BLaER1 treated with 17β-estradiol and CSF1 and Interleukin-3, amounts not matched to agents 10 nM and 100 nM (cell line): ENCODE data around the gene RIPK4.

Experiments
- H3K27ac ChIP-seq, 11 experiments: shearing (Covaris generic); formaldehyde crosslinking; 2 replicates each; pipeline ENCODE4 v1.8.1; 2022
- H3K27me3 ChIP-seq, 11 experiments: shearing (Covaris generic); formaldehyde crosslinking; 2 replicates each; pipeline ENCODE4 v1.8.1; 2022
- H3K36me3 ChIP-seq, 11 experiments: shearing (Covaris generic); formaldehyde crosslinking; 2 replicates each; pipeline ENCODE4 v1.8.1; 2022
- H3K4me1 ChIP-seq, 10 experiments: shearing (Covaris generic); formaldehyde crosslinking; 2 replicates each; pipeline ENCODE4 v1.8.1; 2022
- H3K4me2 ChIP-seq, 11 experiments: shearing (Covaris generic); formaldehyde crosslinking; 2 replicates each; pipeline ENCODE4 v1.8.1; 2022
- H3K4me3 ChIP-seq, 10 experiments: shearing (Covaris generic); formaldehyde crosslinking; 2 replicates each; pipeline ENCODE4 v1.8.1; 2022
- H3K9ac ChIP-seq, 11 experiments: shearing (Covaris generic); formaldehyde crosslinking; 2 replicates each; pipeline ENCODE4 v1.8.1; 2022
- H3K9me3 ChIP-seq, 11 experiments: shearing (Covaris generic); formaldehyde crosslinking; replicated peaks in 1 of 11; 2 replicates each; pipeline ENCODE4 v1.8.1; 2022
- H4K20me1 ChIP-seq, 11 experiments: shearing (Covaris generic); formaldehyde crosslinking; 2 replicates each; pipeline ENCODE4 v1.8.1; 2022
- Cebpa-rat ChIP-seq, 11 experiments: shearing (Covaris generic); IDR thresholded peaks; 2 replicates each; pipeline ENCODE4 v1.8.1; 2022

The RIPK4 gene

DNA sequence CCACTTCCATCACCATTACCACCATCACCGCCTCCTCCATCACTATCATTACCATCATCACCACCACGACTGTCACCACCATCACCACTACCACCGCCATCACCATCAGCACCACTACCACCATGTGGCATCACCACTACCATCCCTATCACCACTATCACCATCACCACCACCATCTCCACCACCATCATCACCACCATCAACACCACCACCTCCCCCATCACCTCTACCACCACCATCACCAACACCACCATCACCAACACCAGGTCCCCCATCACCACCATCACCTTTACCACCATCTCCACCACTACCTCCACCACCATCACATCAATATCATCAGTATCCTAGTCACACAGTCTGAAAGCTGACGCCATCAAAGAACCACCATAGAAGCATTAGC is 39.9 kb upstream of the RIPK4 start:
- TF ChIP-seq Cebpa-rat (IDR thresholded peaks at IDR 0.05), result no peak
- H3K36me3 ChIP-seq, result peaks cover 18 to 56% (median 41%) of the 10 kb centered on the region in 11 experiments; a peak in 21 of 22 replicates

DNA sequence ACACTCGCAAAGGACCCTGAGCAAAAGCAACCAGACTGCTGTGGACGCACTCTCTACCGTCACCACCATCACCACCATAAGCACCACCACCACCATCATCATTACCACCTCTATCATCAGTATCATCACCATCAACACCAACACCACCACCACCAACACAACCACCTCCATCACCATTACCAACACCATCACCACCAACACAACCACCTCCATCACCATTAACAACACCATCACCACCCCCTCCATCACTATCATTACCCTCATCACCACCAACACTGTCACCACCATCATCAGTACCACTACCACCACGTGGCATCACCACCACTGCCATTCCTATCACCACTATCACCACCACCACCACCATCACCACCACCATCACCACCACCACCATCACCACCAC is 38.8 kb upstream of the RIPK4 start:
- H3K36me3 ChIP-seq, result peaks cover 17 to 56% (median 41%) of the 10 kb centered on the region in 11 experiments
- no peaks in the 10 kb centered on the region for H3K27me3 ChIP-seq
- H3K4me3 ChIP-seq, result no peak overlapping the region
- no peak overlapping the region for H3K4me2 ChIP-seq
- no peaks in the 10 kb centered on the region for H3K9me3 ChIP-seq
- H4K20me1 ChIP-seq, result peaks cover 0 to 2% (median 0%) of the 10 kb centered on the region in 11 experiments; a peak in 1 of 22 replicates
- peaks cover 28 to 33% (median 30%) of the 10 kb centered on the region in 10 experiments for H3K4me1 ChIP-seq
- no peak overlapping the region for H3K9ac ChIP-seq
- no peak overlapping the region for H3K27ac ChIP-seq
- no peak for TF ChIP-seq Cebpa-rat (IDR thresholded peaks at IDR 0.05)

More for the DNA sequence above, 39.9 kb upstream of the RIPK4 start:
- Histone ChIP-seq H3K4me2 (no peak overlapping the region), H3K4me1 (peaks cover 19 to 22% (median 19%) of the 10 kb centered on the region in 10 experiments), H3K9me3 (no peaks in the 10 kb centered on the region), H3K27me3 (no peaks in the 10 kb centered on the region), H3K27ac (no peak overlapping the region), H3K9ac (no peak overlapping the region), H4K20me1 (peaks cover 0 to 2% (median 0%) of the 10 kb centered on the region in 11 experiments; a peak in 1 of 22 replicates), H3K4me3 (no peak overlapping the region)

DNA sequence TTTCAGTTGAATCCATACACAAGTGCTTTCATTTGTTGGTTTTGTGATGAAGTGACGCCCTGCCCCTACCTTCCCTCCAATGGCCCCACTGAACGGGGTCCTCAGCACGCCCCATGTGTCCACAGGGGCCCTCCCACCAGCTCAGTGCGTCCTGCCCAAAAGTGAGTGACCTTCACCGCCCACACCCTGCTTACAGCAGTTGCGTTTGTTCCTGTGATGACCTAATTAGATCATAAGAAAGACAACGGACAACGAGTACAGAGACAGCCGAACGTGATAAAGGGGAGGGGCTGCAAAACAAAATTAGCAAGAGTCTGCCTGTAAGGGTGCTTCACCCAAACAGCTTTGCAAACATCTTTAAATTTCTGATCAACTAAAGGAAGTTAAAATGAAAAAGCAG is 38.2 kb upstream of the RIPK4 start:
- peaks cover 0 to 2% (median 0%) of the 10 kb centered on the region in 11 experiments; a peak in 1 of 22 replicates for H4K20me1 ChIP-seq
- H3K27me3 ChIP-seq, result no peaks in the 10 kb centered on the region
- no peaks in the 10 kb centered on the region for H3K9me3 ChIP-seq
- H3K27ac ChIP-seq, result no peak overlapping the region
- no peak overlapping the region for H3K9ac ChIP-seq
- TF ChIP-seq Cebpa-rat (IDR thresholded peaks at IDR 0.05), result no peak
- peaks cover 28 to 36% (median 35%) of the 10 kb centered on the region in 10 experiments for H3K4me1 ChIP-seq
- H3K4me3 ChIP-seq, result no peak overlapping the region
- H3K36me3 ChIP-seq, result peaks cover 17 to 56% (median 41%) of the 10 kb centered on the region in 11 experiments
- no peak overlapping the region for H3K4me2 ChIP-seq

DNA sequence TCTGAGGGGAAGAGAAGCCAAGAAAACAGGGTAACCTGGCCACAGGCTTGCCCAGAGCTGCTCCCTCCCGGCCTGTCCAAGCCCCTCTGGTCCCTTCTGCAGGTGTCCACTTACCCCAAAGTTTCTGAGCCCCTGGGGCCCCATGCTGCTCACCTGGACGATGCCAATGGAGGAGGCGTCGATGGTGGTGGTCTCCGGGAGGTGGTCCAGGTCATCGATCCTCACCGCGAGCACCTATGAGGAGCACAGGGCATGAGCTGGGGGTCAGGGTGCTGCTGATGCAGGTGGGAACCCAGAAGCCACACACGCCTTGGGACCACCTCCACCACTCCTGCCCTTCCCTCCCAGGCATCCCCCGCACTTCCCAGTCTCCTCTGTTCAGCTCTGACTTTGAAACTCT is 37.5 kb upstream of the RIPK4 start:
- no peak overlapping the region for H3K4me2 ChIP-seq
- H3K9ac ChIP-seq, result no peak overlapping the region
- peaks cover 0 to 2% (median 0%) of the 10 kb centered on the region in 11 experiments; a peak in 1 of 22 replicates for H4K20me1 ChIP-seq
- H3K27me3 ChIP-seq, result no peaks in the 10 kb centered on the region
- TF ChIP-seq Cebpa-rat (IDR thresholded peaks at IDR 0.05), result no peak
- H3K4me1 ChIP-seq, result peaks cover 28 to 42% (median 35%) of the 10 kb centered on the region in 10 experiments
- H3K9me3 ChIP-seq, result no peaks in the 10 kb centered on the region
- peaks cover 20 to 56% (median 41%) of the 10 kb centered on the region in 11 experiments for H3K36me3 ChIP-seq
- H3K4me3 ChIP-seq, result no peak overlapping the region
- H3K27ac ChIP-seq, result no peak overlapping the region

DNA sequence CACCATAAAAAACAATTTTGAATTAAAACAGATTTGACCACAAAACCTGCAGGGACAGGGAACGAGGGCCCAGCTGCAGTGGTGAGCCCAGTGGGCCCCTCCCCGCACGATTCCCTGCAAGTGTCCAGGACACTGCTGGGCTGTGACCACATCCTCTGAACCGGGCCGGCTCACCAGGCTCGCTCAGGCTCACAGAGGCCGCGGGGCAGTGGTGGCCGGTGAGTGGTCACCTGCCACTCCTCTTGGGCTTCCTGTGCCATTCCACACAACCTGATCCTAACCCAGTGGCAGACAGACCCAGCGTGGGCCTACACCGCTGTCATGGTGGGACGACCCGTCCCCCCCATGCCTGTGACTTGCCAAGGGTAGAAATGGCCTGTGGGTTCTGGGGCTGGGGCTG is 36.5 kb upstream of the RIPK4 start:
- Histone ChIP-seq H3K4me3 (no peak overlapping the region), H3K36me3 (peaks cover 29 to 59% (median 44%) of the 10 kb centered on the region in 11 experiments), H4K20me1 (peaks cover 0 to 2% (median 0%) of the 10 kb centered on the region in 11 experiments; a peak in 1 of 22 replicates), H3K9me3 (no peaks in the 10 kb centered on the region), H3K4me1 (peaks cover 28 to 42% (median 35%) of the 10 kb centered on the region in 10 experiments), H3K9ac (no peak overlapping the region; a peak in 1 of 22 replicates), H3K27ac (peak overlapping the region in 5 of 11 experiments; percentile 15 to 53 (median 49); a peak in 5 of 22 replicates), H3K27me3 (no peaks in the 10 kb centered on the region), H3K4me2 (peak overlapping the region; percentile 66 to 91 (median 80))
- TF ChIP-seq Cebpa-rat (IDR thresholded peaks at IDR 0.05), result no peak

DNA sequence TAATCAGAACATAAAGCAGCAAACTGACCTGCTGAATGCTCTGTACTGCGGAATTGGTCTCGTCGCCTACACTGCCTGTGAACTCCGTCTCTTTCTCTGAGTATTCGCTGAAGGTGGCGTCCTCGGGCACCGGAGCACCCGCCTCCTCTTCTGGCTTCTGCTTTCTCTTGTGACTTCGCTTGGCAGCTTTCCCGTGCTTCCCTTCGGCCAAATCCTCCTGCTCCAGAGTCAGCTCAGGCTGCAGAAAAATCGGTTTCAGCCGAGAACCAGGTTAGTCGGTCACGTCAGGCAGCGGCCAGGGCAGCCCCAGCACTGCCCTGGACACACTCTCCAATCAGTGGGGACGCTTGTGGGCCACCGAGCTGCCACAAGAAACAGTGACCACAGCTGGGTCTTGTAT is 35.8 kb upstream of the RIPK4 start:
- H3K4me1 ChIP-seq, result peaks cover 28 to 42% (median 35%) of the 10 kb centered on the region in 10 experiments
- peaks cover 0 to 2% (median 0%) of the 10 kb centered on the region in 11 experiments; a peak in 1 of 22 replicates for H4K20me1 ChIP-seq
- no peak overlapping the region for H3K4me3 ChIP-seq
- no peaks in the 10 kb centered on the region for H3K27me3 ChIP-seq
- H3K9me3 ChIP-seq, result no peaks in the 10 kb centered on the region
- peak overlapping the region; percentile 66 to 91 (median 80) for H3K4me2 ChIP-seq
- peaks cover 31 to 59% (median 43%) of the 10 kb centered on the region in 11 experiments for H3K36me3 ChIP-seq
- H3K27ac ChIP-seq, result peak overlapping the region in 8 of 11 experiments; percentile 17 to 60 (median 50); a peak in 8 of 22 replicates
- H3K9ac ChIP-seq, result peak overlapping the region in 5 of 11 experiments; percentile 3 to 54 (median 28); a peak in 9 of 22 replicates
- no peak for TF ChIP-seq Cebpa-rat (IDR thresholded peaks at IDR 0.05)

DNA sequence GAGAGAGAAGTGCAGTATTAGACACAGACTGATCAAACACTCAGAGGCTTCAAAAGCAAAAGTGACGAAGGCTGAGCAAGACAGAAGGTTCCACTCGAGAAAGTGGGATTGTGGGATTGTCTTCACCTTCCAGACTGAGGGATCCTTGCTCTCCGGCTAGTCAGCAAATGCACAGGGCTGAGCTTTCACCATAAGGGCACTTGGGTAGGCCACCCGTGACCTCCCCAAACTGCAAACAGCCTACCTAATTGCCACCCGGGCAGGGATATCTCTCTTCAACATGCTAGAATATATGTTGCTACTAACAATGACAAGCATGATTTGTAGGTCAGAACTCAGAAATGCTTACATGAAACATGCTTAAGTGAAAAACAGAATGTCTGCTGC is 35.3 kb upstream of the RIPK4 start:
- Histone ChIP-seq H3K27ac (peak overlapping the region in 8 of 11 experiments; percentile 17 to 60 (median 50); a peak in 13 of 22 replicates), H3K27me3 (no peaks in the 10 kb centered on the region), H3K9me3 (no peaks in the 10 kb centered on the region), H4K20me1 (peaks cover 0 to 2% (median 0%) of the 10 kb centered on the region in 11 experiments; a peak in 1 of 22 replicates), H3K9ac (peak overlapping the region in 8 of 11 experiments; percentile 3 to 54 (median 28); a peak in 9 of 22 replicates), H3K4me1 (peaks cover 28 to 42% (median 35%) of the 10 kb centered on the region in 10 experiments), H3K4me3 (peak overlapping the region in 2 of 10 experiments; percentile 9 to 17; a peak in 2 of 20 replicates), H3K36me3 (peaks cover 31 to 59% (median 40%) of the 10 kb centered on the region in 11 experiments), H3K4me2 (peak overlapping the region; percentile 66 to 91 (median 80))
- TF ChIP-seq Cebpa-rat (IDR thresholded peaks at IDR 0.05), result no peak

DNA sequence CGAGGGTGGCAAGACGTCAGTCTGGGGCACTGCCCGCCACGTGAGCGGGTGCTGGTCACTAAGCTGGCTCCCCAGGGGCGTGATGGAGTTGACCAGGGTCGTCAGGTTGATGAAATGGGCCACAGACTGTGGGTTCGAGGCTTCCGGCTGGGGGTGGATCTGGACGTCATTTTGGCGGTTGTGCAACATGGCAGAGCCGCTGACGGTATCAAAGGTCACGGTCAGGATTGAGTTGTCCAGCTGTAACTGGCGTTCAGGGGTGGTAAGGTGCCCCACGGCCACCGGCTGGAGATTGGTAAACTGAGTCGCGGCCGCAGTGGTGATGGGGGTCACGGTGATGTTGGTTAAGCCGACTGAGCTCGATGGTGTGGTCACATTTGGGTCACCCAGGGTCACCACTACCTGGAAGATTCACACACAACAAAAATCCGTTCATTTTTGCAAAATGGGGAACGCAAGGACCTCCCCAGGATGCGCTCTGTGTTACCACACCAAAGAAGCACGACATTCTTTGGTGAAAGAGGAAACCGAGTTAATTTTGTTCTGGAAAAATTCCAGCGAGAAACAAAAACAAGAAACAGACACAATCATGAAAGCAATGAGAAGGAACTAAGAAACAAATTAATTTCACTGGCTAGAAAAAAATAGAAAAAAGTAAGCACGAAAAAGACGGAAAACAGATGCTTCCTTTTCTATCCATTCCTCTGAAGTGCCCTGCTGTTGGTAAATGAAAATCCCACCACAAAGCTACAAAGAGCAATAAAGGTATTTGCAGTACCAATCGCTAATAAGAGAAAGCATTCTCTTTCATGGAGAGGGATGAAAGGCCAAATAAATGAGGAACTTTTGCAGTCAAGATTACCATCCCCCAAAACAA is 34.7 kb upstream of the RIPK4 start:
- Histone ChIP-seq H4K20me1 (peaks cover 0 to 2% (median 0%) of the 10 kb centered on the region in 11 experiments; a peak in 1 of 22 replicates), H3K4me1 (peaks cover 28 to 42% (median 35%) of the 10 kb centered on the region in 10 experiments), H3K36me3 (peaks cover 31 to 64% (median 43%) of the 10 kb centered on the region in 11 experiments), H3K4me3 (peak overlapping the region in 3 of 10 experiments; percentile 5 to 17 (median 9); a peak in 3 of 20 replicates), H3K4me2 (peak overlapping the region; percentile 66 to 91 (median 80)), H3K27me3 (no peaks in the 10 kb centered on the region), H3K9ac (peak overlapping the region in 7 of 11 experiments; percentile 1 to 54 (median 27); a peak in 7 of 22 replicates), H3K27ac (peak overlapping the region in 8 of 11 experiments; percentile 41 to 60 (median 51); a peak in 15 of 22 replicates), H3K9me3 (no peaks in the 10 kb centered on the region)
- TF ChIP-seq Cebpa-rat (IDR thresholded peaks at IDR 0.05), result no peak
